ENCODE measurements around the gene NABP1. TPM values are rescaled to one million over a fixed set of nuclear protein-coding genes. Genes with fewer than 3 reads are reported as not detected.

Gene NABP1
- total RNA-seq, 6 donors from 2014 or later = 35.7 to 137 (median 46.9) TPM

GRCh38 chr2:191649519-191649918, 28.4 kb upstream of the NABP1 start:
- WGBS, 2 donors = 84 to 98% methylated on average over 2 of the region's 2 CpGs
- no peak for ATAC-seq (ENCODE audit: low FRiP score in 2 of 2)

DNA sequence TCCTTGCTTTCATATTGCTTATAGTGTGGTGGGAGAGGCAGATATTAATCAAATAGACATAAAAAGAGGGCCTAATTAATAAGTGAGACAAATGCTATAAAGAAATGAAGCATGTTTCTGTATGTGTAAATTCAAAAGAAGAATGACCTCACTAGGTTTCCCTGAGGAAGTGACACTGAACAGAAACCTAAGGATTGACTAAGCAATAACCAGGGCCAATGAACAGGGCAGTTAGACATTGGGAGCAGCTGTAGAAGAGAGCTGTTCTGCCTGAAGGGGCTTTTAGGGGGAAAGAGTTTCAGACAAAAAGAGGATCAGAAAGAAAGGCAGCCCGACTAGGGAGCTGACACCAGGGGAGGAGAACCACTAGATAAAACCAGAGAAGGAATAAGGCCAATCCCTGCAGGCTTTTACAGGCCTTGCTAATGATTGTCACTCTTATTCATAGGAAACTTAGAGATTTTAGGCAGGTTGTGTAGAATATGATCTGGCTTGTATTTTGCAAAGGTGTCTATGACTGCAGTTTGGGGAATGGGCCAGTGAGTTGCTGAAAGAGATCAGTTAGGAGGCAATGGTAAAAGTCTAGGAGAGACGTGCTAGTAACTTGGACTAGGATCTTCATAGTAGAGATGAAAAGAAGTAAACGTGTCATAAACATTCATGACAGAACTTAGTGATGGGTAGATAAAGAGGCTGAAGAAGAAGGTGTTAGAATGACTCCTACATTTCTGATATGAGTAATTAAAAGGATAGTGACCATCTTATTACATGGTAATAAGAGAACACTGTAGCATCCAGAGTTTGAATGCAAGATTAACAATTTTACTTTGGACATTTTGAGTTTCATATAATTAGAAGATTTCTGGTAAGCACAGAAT, 26.8 kb upstream of the NABP1 start:
- TF ChIP-seq POLR2A (IDR thresholded peaks at IDR 0.05) (no peak), EP300 (IDR thresholded peaks at IDR 0.05) (no peak), POLR2AphosphoS5 (IDR thresholded peaks at IDR 0.05) (no peak)
- 79 to 83% methylated on average over 3 of the region's 3 CpGs for WGBS, 2 donors

More at GRCh38 chr2:191649519-191649918, 28.4 kb upstream of the NABP1 start:
- no peak overlapping the region for H3K4me3 ChIP-seq
- H3K9me3 ChIP-seq = no peaks in the 10 kb centered on the region
- no peak for DNase-seq
- H3K27me3 ChIP-seq = no peaks in the 10 kb centered on the region
- H3K4me1 ChIP-seq = peaks cover 0 to 5% (median 0%) of the 10 kb centered on the region in 4 donors
- no peaks in the 10 kb centered on the region for H3K36me3 ChIP-seq
- TF ChIP-seq EP300 (IDR thresholded peaks at IDR 0.05) (no peak), POLR2AphosphoS5 (IDR thresholded peaks at IDR 0.05) (no peak)
- no peak overlapping the region for H3K27ac ChIP-seq

GRCh38 chr2:191653667-191654391, 24.1 kb upstream of the NABP1 start:
- no peaks in the 10 kb centered on the region for H3K9me3 ChIP-seq
- H3K27me3 ChIP-seq = no peaks in the 10 kb centered on the region
- DNase-seq (no peak), ATAC-seq (ENCODE audit: low FRiP score in 2 of 2) (no peak)
- no peak overlapping the region for H3K4me3 ChIP-seq
- 82 to 93% methylated on average over 5 of the region's 5 CpGs for WGBS, 2 donors
- TF ChIP-seq, protein P1, sequence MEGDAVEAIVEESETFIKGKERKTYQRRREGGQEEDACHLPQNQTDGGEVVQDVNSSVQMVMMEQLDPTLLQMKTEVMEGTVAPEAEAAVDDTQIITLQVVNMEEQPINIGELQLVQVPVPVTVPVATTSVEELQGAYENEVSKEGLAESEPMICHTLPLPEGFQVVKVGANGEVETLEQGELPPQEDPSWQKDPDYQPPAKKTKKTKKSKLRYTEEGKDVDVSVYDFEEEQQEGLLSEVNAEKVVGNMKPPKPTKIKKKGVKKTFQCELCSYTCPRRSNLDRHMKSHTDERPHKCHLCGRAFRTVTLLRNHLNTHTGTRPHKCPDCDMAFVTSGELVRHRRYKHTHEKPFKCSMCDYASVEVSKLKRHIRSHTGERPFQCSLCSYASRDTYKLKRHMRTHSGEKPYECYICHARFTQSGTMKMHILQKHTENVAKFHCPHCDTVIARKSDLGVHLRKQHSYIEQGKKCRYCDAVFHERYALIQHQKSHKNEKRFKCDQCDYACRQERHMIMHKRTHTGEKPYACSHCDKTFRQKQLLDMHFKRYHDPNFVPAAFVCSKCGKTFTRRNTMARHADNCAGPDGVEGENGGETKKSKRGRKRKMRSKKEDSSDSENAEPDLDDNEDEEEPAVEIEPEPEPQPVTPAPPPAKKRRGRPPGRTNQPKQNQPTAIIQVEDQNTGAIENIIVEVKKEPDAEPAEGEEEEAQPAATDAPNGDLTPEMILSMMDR (IDR thresholded peaks at IDR 0.05) = no peak
- TF ChIP-seq POLR2AphosphoS5 (IDR thresholded peaks at IDR 0.05) (no peak), EP300 (IDR thresholded peaks at IDR 0.05) (no peak), POLR2A (IDR thresholded peaks at IDR 0.05) (no peak)
- no peak overlapping the region for H3K27ac ChIP-seq
- no peaks in the 10 kb centered on the region for H3K36me3 ChIP-seq
- H3K4me1 ChIP-seq = peaks cover 0 to 5% (median 3%) of the 10 kb centered on the region in 4 donors

More for the DNA sequence above, 26.8 kb upstream of the NABP1 start:
- ATAC-seq (ENCODE audit: low FRiP score in 2 of 2) (peak in 1 of 2 donors; percentile 34), DNase-seq (no peak)
- no peak overlapping the region for H3K4me3 ChIP-seq
- peaks cover 0 to 3% (median 2%) of the 10 kb centered on the region in 4 donors for H3K4me1 ChIP-seq
- no peak overlapping the region for H3K27ac ChIP-seq
- H3K36me3 ChIP-seq = no peaks in the 10 kb centered on the region
- H3K9me3 ChIP-seq = no peaks in the 10 kb centered on the region
- H3K27me3 ChIP-seq = no peaks in the 10 kb centered on the region

- peak overlapping the region in 1 of 4 donors; percentile 17 for H3K27ac ChIP-seq
- TF ChIP-seq POLR2AphosphoS5 (IDR thresholded peaks at IDR 0.05) = peak in 1 of 2 donors; percentile 71
- TF ChIP-seq EP300 (IDR thresholded peaks at IDR 0.05) = peak in 1 of 4 donors; percentile 28
- TF ChIP-seq POLR2A (IDR thresholded peaks at IDR 0.05) = no peak
- TF ChIP-seq, protein P1 (IDR thresholded peaks at IDR 0.05) = no peak
- no peaks in the 10 kb centered on the region for H3K27me3 ChIP-seq
- peaks cover 0 to 5% (median 3%) of the 10 kb centered on the region in 4 donors for H3K4me1 ChIP-seq
- H3K4me3 ChIP-seq = no peak overlapping the region
- DNase-seq (no peak), ATAC-seq (ENCODE audit: low FRiP score in 2 of 2) (peak in 1 of 2 donors; percentile 71)
- no peaks in the 10 kb centered on the region for H3K36me3 ChIP-seq
- no peaks in the 10 kb centered on the region for H3K9me3 ChIP-seq
Observed at GRCh38 chr2:191656391-191656790, 21.5 kb upstream of the NABP1 start.

DNA sequence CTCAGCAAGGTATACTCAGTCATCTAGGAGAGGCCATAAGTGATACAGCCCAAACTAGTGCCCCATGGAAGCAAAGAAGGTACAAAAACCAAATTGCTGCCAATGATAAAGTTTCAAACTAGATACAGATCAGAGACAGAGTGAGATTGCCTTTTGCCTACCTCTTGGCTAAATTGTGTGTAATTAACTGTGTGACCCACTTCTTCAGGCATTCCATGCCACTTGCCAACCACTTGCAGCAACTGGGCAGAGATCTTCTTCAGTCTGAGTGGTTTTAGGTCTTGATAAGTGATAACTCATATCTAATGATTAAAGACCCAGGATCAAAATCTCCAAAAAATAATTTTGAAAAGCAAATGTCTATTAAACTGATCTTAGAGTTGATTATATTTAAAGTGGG, 21.1 kb upstream of the NABP1 start:
- TF ChIP-seq POLR2A (IDR thresholded peaks at IDR 0.05) (no peak), POLR2AphosphoS5 (IDR thresholded peaks at IDR 0.05) (no peak), EP300 (IDR thresholded peaks at IDR 0.05) (no peak)
- TF ChIP-seq, protein P1 (IDR thresholded peaks at IDR 0.05) = no peak

More for the DNA sequence above, 21.1 kb upstream of the NABP1 start:
- Histone ChIP-seq H3K27me3 (no peaks in the 10 kb centered on the region), H3K4me3 (no peak overlapping the region), H3K36me3 (no peaks in the 10 kb centered on the region), H3K4me1 (peaks cover 0 to 5% (median 3%) of the 10 kb centered on the region in 4 donors), H3K9me3 (no peaks in the 10 kb centered on the region), H3K27ac (peak overlapping the region in 1 of 4 donors; percentile 17)
- DNase-seq = no peak
- ATAC-seq (ENCODE audit: low FRiP score in 2 of 2) = no peak
